ENCODE results near the gene ST3GAL6.
"Not testable (repeated sequence)": the region's sequence is repeated elsewhere in the genome, so short reads cannot be mapped to it uniquely, and the experiment has no call there.

The ST3GAL6 gene

GRCh38 chr3:98823791-98824190 lies 60.7 kb downstream of the ST3GAL6 start:
- intact Hi-C loops (cut with DNase I): no loop called here

GRCh38 chr3:98824256-98824655 lies 61.1 kb downstream of the ST3GAL6 start:
- intact Hi-C loops (cut with DNase I): no loop called here
- DNase-seq: no peak

More at GRCh38 chr3:98823791-98824190, 60.7 kb downstream of the ST3GAL6 start:
- DNase-seq: no peak

DNA sequence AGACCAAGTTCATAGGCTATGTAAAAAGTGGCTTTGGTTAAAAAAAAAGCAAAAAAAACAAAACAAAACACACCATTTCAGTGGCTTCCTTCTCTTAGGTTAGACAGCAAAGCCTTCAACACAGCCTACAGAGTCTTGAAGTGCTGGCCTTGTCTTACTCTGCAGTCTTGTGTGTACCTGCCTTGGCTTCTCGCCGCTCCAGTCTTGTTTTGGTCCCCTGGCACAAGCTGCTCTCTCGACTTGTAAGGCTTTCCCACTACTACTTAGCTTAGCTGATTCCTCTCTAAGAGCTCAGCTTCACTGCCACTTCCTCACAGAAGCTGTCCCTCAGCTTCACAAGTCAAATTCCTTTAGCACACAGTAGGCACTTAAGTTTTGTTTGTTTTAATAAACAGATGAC lies 63.0 kb downstream of the ST3GAL6 start:
- intact Hi-C loops (cut with DNase I): no loop called here
- no peak for DNase-seq

DNA sequence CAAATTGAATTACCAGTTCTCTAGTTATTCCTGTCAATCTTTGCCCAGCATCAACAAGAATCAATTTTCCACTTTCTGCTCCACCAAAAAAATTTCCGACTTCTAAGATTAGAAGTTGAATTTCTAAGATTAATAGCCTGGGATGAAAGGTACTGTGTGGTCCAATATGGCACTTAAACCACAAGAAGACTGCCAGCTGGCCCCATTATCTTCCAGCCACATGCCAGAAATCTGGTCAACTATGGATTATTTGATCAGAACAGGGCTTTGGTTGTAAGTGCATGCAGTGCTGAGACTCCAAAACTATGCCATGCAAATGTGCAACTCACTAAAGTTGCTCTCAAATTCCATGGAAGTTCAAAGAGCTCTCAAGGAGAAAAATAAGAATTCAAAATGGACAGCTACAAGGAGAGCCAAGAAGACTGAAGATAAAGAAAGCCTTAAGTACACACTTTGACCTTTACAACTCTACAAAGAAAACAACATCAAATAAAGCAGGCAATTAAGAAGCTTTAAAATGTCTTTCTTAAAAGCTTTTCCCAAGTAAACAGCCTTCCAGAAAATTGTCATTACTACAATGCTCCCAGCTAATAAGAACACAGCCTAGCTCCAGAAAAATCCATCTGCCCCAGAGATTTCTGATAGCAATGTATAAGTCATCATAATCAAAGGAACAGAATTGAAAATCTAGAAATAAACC lies 64.2 kb downstream of the ST3GAL6 start:
- DNase-seq: no peak
- intact Hi-C loops (cut with DNase I): no loop called here

DNA sequence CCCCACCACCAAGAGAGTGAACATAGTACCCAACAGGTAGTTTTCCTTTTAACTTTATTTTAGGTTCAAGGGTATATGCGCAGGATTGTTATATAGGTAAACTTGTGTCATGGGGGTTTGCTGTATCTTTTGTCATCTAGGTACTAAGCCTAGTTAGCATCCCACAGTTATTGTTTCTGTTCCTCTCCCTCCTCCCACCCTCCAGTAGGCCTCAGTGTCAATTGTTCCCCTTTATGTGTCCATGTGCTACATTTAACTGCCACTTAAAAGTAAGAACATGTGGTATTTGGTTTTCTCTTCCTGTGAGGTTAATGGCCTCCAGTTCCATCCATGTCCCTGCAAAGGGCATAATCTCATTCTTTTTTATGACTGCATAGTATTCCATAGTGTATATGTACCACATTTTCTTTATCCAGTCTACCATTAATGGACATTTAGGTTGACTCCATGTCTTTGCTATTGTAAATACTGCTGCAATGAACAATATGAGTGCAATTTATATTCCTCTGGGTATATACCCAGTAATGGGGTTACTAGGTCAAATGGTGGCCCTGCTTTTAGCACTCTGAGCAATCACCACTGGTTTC lies 66.2 kb downstream of the ST3GAL6 start:
- no peak for DNase-seq
- intact Hi-C loops (cut with DNase I): no loop called here

- intact Hi-C loops (cut with DNase I); DNase-seq: not testable (repeated sequence)
Observed at GRCh38 chr3:98831060-98831459, 67.9 kb downstream of the ST3GAL6 start.

- DNase-seq: no peak
- intact Hi-C loops (cut with DNase I): no loop called here
Observed at GRCh38 chr3:98839846-98840245, 76.7 kb downstream of the ST3GAL6 start.

GRCh38 chr3:98843266-98843959 lies 80.3 kb downstream of the ST3GAL6 start:
- DNase-seq: no peak
- intact Hi-C loops (cut with DNase I): no loop called here

Data from head of caudate nucleus (tissue), 42 donors.